Urinary bladder (tissue), 4 donors: Measurements from ENCODE around the gene ZNF141. TPM values are rescaled to one million over a fixed set of nuclear protein-coding genes. Genes with fewer than 3 reads are reported as not detected.
A peak's percentile ranks its signal among the peaks of the same experiment; 100 is the strongest.
"Not testable (repeated sequence)": the region's sequence is repeated elsewhere in the genome, so short reads cannot be mapped to it uniquely, and the experiment has no call there.

Experiments used
- DNase-seq: peaks from one replicate; pipeline ENCODE4 v3.0.0-alpha.2; 2015; ENCODE audit errors: extremely low spot score
- H3K27ac ChIP-seq: one replicate; pipeline ENCODE4 v1.5.1; 2013; ENCODE audit warnings: low read depth, mild to moderate bottlenecking, moderate library complexity
- H3K36me3 ChIP-seq: one replicate; pipeline ENCODE4 v1.6.1; 2013; ENCODE audit warnings: mild to moderate bottlenecking, moderate library complexity; ENCODE audit not compliant: insufficient read depth
- H3K4me1 ChIP-seq: one replicate; pipeline ENCODE4 v1.6.1; 2013; ENCODE audit warnings: mild to moderate bottlenecking, moderate library complexity; ENCODE audit not compliant: insufficient read depth
- H3K4me3 ChIP-seq: one replicate; pipeline ENCODE4 v1.5.1; 2013; ENCODE audit warnings: low read depth, low read length
- WGBS: extraction: QIAGEN DNeasy Blood & Tissue Kit; methylation state at CpG from one replicate; pipeline ENCODE4 v1.1.7; 2013; 5-methylcytosine and 5-hydroxymethylcytosine counted together
- polyA plus RNA-seq: library from polyadenylated mRNA; stranded (reverse); fragments of 200-250 nt; gene quantifications from one replicate; pipeline ENCODE4 v1.2.3, GENCODE V29; 2013
- total RNA-seq: library from RNA; depleted of rRNA; stranded (reverse); fragments of >200 nt; gene quantifications from one replicate; pipeline ENCODE4 v1.2.3, GENCODE V29; 2014
- donor health status: healthy with polysubstance abuse.
- donor health status: healthy.

ZNF141 gene
- total RNA-seq, result 84.8 TPM
- polyA plus RNA-seq, result 4.6 TPM

DNA sequence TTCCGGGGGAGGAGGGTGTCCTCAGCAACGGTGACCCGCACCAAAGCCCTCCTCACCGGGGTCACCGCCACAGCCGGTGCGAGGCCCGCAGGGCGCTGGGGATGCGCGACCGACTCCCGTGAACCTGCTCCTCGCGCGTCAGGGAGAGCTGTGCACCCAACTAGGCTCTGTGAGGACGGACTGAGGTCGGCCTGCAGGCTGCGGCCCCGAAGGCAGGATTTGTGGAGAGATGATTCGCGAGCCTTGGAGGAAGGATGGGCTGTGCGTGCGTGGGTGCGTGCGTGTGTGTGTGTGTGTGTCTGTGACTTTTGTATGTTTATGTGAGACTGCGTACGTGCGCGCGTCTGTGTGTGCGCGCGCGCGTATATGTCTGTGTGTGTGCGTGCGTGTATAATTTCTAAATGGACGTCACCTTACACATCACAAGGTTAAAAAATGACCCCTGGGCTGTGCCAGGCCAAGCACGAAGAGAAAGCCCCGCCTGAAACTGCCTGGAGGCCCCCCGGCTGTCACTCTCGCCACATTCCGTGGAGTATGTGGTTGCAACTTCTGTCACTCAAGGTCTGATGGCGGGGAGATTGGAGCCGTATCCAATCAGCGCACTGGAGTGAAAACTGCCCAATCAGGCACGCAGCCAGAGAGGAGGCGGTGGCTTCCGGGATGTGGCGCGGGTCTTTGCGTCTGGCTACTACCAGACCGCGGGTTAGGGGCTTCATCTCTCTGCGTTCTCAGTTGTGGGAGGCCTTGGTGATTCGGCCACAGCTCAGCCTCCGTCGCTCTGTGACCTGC is at the start of gene ZNF141:
ZNF141 (plus strand) TSS at position 672 of the 789 bp plus-strand sequence. CDS start 170 bp downstream, outside the sequence.
- Histone ChIP-seq H3K36me3 (no peaks in the 10 kb centered on the region), H3K4me1 (no peaks in the 10 kb centered on the region), H3K27ac (peak within 1 kb of the TSS; percentile 83), H3K4me3 (peak within 1 kb of the TSS; percentile 57)
- WGBS, result under 1% methylated on average over 59 of the region's 59 CpGs
- DNase-seq, result peak; percentile 97

- Histone ChIP-seq H3K4me1 (no peaks in the 10 kb centered on the region), H3K27ac (no peak overlapping the region), H3K4me3 (no peak overlapping the region), H3K36me3 (no peaks in the 10 kb centered on the region)
- DNase-seq, result no peak
- 96% methylated on average over 2 of the region's 2 CpGs for WGBS
Measured at GRCh38 chr4:288891-289290, 48.7 kb upstream of the ZNF141 start.

DNA sequence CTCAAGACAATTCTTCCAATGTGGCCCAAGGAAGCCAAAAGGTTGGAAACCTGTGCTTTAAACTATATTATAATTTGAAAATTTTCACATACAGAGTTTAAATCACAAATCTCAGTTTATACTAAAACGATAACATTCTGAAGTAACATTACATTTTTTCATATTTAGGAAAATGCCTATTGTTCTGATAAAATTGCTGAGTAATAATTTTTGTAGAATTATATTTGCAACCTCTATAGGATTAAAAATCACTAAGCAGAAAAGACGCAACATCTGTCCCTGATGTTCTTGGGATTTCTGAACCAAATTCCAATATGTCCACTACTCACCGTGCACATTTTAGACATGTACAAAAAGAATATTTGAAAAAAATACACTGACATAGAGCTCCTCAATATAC is 42.9 kb upstream of the ZNF141 start:
- Histone ChIP-seq H3K4me3 (no peak overlapping the region), H3K4me1 (no peaks in the 10 kb centered on the region), H3K27ac (no peak overlapping the region), H3K36me3 (no peaks in the 10 kb centered on the region)
- 96% methylated on average over 3 of the region's 3 CpGs for WGBS
- no peak for DNase-seq

- DNase-seq, result no peak
- WGBS, result 98% methylated on average over 4 of the region's 4 CpGs
- no peaks in the 10 kb centered on the region for H3K4me1 ChIP-seq
- H3K36me3 ChIP-seq, result no peaks in the 10 kb centered on the region
- no peak overlapping the region for H3K27ac ChIP-seq
- no peak overlapping the region for H3K4me3 ChIP-seq
Measured at GRCh38 chr4:302381-302780, 35.2 kb upstream of the ZNF141 start.

DNA sequence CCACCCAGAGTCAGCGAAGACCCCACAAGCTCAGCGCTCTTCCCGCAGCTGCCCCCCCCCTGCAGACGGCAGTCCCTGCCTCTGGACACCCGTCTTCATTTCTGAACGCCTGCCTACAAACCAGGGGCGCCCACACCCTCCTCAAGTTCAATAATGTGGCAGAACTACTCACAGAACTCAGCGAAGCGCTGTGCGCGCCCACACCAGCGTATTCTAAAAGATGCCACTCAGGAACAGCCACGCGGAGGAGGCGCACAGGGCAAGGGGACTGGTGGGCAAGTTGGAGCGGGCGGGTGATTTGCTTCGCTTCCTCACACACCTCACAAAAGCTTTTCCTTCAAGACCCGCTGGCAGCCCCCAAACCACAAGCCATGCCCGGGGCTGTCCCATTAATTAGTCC is 33.1 kb upstream of the ZNF141 start:
- H3K4me1 ChIP-seq, H3K27ac ChIP-seq, H3K36me3 ChIP-seq, DNase-seq, H3K4me3 ChIP-seq: not testable (repeated sequence)
- 7% methylated on average over 20 of the region's 20 CpGs for WGBS

- no peak within 1 kb of the TSS for H3K27ac ChIP-seq
Measured at GRCh38 chr4:304969-305680, 32.5 kb upstream of the ZNF141 start, which contains the start of gene ZNF732. TSS of gene ZNF732 (minus strand) at chr4:305474. CDS start at chr4:305310, 164 bp downstream.

DNA sequence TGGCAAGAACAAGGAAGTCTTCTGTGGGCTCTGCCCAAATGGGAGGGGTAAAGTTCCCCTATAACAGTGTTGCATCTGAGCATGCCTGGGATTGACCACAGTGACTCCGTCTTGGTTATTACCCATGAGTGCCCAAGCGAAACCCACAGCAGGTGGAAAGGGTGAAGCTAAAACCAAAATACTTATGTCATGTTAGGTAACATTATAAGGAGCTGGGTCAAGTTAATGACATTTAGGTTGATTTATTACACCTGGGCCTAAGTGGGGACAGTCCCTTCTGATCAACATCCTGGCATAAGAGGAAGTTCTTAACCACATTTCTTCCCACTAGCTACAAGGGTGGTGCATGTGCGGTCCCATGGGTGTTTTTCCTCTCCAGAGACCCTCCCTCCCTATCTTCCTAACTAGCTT is 31.1 kb upstream of the ZNF141 start:
- H3K4me3 ChIP-seq, result no peak overlapping the region
- no peak overlapping the region for H3K27ac ChIP-seq
- DNase-seq, result no peak
- H3K36me3 ChIP-seq, result no peaks in the 10 kb centered on the region
- no peaks in the 10 kb centered on the region for H3K4me1 ChIP-seq
- 86% methylated on average over 3 of the region's 3 CpGs for WGBS

More at GRCh38 chr4:304969-305680, 32.5 kb upstream of the ZNF141 start, which contains the start of gene ZNF732:
- peak; percentile 18 for DNase-seq
- no peaks in the 10 kb centered on the region for H3K4me1 ChIP-seq
- no peaks in the 10 kb centered on the region for H3K36me3 ChIP-seq
- 4% methylated on average over 53 of the region's 53 CpGs for WGBS
- H3K4me3 ChIP-seq, result peak within 1 kb of the TSS; percentile 39

DNA sequence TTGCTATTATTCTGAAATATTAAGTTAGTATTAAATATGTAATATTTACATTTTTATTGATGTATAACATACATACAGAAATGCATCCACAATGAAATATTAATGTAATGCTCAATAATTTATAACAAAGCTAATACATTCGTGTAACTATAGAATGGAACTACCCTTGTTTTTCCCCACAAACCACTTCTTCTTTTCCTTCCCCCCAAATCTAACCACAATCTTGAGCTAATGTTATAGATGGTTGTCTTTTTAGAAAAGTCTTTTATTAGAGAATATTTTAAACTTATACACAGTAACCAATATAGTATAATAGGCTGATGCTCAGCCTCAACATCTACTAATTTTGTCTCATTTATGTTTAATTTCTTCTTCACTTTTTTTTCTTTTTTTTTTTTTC is 27.8 kb upstream of the ZNF141 start:
- Histone ChIP-seq H3K36me3 (no peaks in the 10 kb centered on the region), H3K4me1 (no peaks in the 10 kb centered on the region), H3K27ac (no peak overlapping the region), H3K4me3 (no peak overlapping the region)
- WGBS, result 78% methylated on average over 1 of the region's 1 CpG
- no peak for DNase-seq

GRCh38 chr4:314296-314903 is 23.2 kb upstream of the ZNF141 start:
- Histone ChIP-seq H3K4me1 (no peaks in the 10 kb centered on the region), H3K27ac (no peak overlapping the region), H3K36me3 (no peaks in the 10 kb centered on the region), H3K4me3 (no peak overlapping the region)
- no peak for DNase-seq
- 83% methylated on average over 1 of the region's 1 CpG for WGBS

DNA sequence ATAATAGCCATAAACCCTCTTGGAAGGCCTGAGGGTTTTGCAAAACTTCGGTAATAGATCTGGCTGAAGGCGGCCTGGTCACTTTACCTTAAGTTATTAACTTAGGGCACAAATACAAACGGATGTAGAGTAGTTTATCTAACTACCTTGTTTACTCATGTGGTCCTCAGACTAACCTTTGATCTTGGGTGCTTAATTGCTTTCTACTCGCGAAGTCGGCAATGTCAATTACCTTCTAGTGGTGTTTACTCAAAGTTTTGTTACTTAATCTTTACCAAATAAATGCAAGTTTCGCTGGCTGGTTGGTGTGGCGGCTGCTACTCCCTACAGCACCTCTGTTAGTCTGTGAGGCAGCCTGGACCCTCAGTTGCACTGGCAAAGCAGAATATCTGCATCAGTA is 8.9 kb upstream of the ZNF141 start:
- H3K4me3 ChIP-seq, result no peak overlapping the region
- no peaks in the 10 kb centered on the region for H3K4me1 ChIP-seq
- DNase-seq, result no peak
- 77% methylated on average over 8 of the region's 8 CpGs for WGBS
- H3K27ac ChIP-seq, result no peak overlapping the region
- H3K36me3 ChIP-seq, result no peaks in the 10 kb centered on the region

- Histone ChIP-seq H3K4me3 (no peak overlapping the region), H3K27ac (no peak overlapping the region), H3K36me3 (no peaks in the 10 kb centered on the region), H3K4me1 (no peaks in the 10 kb centered on the region)
- no peak for DNase-seq
- 62% methylated on average over 2 of the region's 2 CpGs for WGBS
Measured at GRCh38 chr4:335515-335914, 2.1 kb upstream of the ZNF141 start.

- no peak for DNase-seq
- no peaks in the 10 kb centered on the region for H3K4me1 ChIP-seq
- 4% methylated on average over 71 of the region's 71 CpGs for WGBS
Measured at GRCh38 chr4:336099-336892, 1.3 kb upstream of the ZNF141 start.

DNA sequence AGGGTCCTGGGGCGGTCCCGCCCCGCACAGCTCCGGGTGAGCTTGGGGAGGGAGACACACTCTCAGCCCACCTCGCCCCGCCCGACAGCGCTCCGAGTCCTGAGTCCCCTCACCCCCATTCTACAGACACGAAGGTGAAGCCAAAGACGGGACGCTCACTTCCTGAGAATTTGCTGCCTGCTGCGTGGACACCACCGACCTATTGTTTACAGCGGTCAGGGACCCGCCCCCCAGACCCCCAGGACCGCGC is 796 bp upstream of the ZNF141 start:
- Histone ChIP-seq H3K36me3 (no peaks in the 10 kb centered on the region), H3K4me1 (no peaks in the 10 kb centered on the region), H3K27ac (peak overlapping the region; percentile 83), H3K4me3 (peak overlapping the region; percentile 57)
- WGBS, result 1% methylated on average over 18 of the region's 18 CpGs
- DNase-seq, result peak; percentile 26

More at GRCh38 chr4:336099-336892, 1.3 kb upstream of the ZNF141 start:
- Histone ChIP-seq H3K36me3 (no peaks in the 10 kb centered on the region), H3K4me3 (peak overlapping the region; percentile 57), H3K27ac (peak overlapping the region; percentile 42)
